ENCODE data around the gene NFYC. TPM values are rescaled to one million over a fixed set of nuclear protein-coding genes. Genes with fewer than 3 reads are reported as not detected.

NFYC gene
- total and polyA plus RNA-seq, 2 of the 8 experiments (the other 6 are each of a cell fraction or from before 2014, with no cell fraction given) = 54.1 to 124 TPM

- H3K18ac ChIP-seq (ENCODE audit: extremely low read depth, low read length) = peak overlapping the region; percentile 19; the same call in 1 of the 2 replicates
- FAIRE-seq = no peak
- peaks cover 2 to 7% of the 10 kb centered on the region in 2 experiments for H4K20me1 ChIP-seq (replicated peaks in 1 of 2; ENCODE audit: control insufficient read depth in 1 of 2, insufficient read depth in 2 of 2, low read length in 2 of 2)
- no peak overlapping the region for H4K5ac ChIP-seq (ENCODE audit: insufficient read length, low read depth, low read length)
- ChIA-PET POLR2A (ENCODE audit: partially characterized antibody) (interaction anchor here (0.8 to 1.3 kb wide), 2 partner anchors 9 to 46 kb away, joined by 3 read pairs; no protein-coding TSS in a partner anchor), CTCF (ENCODE audit: partially characterized antibody) (interaction anchor here (1.0 to 24.5 kb wide), 5 partner anchors 8 to 159 kb away, joined by 3 to 325 read pairs (median 3); no protein-coding TSS in a partner anchor)
- H3K27ac ChIP-seq (ENCODE audit: low read depth, low read length) = no peak overlapping the region
- H2BK15ac ChIP-seq (ENCODE audit: low read length) = no peak overlapping the region
- no peak for DNase-seq (ENCODE audit: low read depth in 1 of 2, low spot score in 2 of 2)
- H3K23me2 ChIP-seq (ENCODE audit: low read depth, low read length) = peaks cover 5% of the 10 kb centered on the region; the same call in 1 of the 2 replicates
- H3K4me2 ChIP-seq (ENCODE audit: insufficient read depth in 1 of 2, low read depth in 2 of 2, low read length in 2 of 2) = no peak overlapping the region
- H3K9me3 ChIP-seq (ENCODE audit: insufficient read depth in 2 of 2, low read depth in 1 of 2, low read length in 1 of 2) = no peaks in the 10 kb centered on the region
- no peaks in the 10 kb centered on the region for H3K79me1 ChIP-seq (ENCODE audit: low read depth, low read length)
- no peaks in the 10 kb centered on the region for H3K79me2 ChIP-seq (ENCODE audit: control insufficient read depth in 1 of 2, insufficient read depth in 2 of 2, low read length in 2 of 2)
- H3K23ac ChIP-seq (ENCODE audit: insufficient read length) = no peak overlapping the region
- H3K4ac ChIP-seq (replicated peaks; ENCODE audit: insufficient read length, low read depth, low read length) = no peak overlapping the region
- H3K27me3 ChIP-seq (replicated peaks in 1 of 4; ENCODE audit: control insufficient read depth in 3 of 4, extremely low read depth in 1 of 4, insufficient read depth in 3 of 4, low read length in 3 of 4) = peaks cover 0 to 7% (median 4%) of the 10 kb centered on the region in 4 experiments; a peak in 3 of 7 replicates
- 90% methylated on average over 2 of the region's 2 CpGs; no CpG with 5 or more reads in 1 of the 2 experiments for WGBS, 2 experiments (ENCODE audit: extremely low coverage in 1 of 2, insufficient coverage in 1 of 2, insufficient read length in 1 of 2, insufficient replicate concordance in 2 of 2, low coverage in 1 of 2, low lambda C conversion rate in 2 of 2, missing lambda C conversion rate in 1 of 2)
- H2BK5ac ChIP-seq (ENCODE audit: low read depth, low read length) = no peak overlapping the region
- no peak overlapping the region for H4K91ac ChIP-seq (replicated peaks; ENCODE audit: insufficient read length, low read length)
- H3K56ac ChIP-seq (replicated peaks; ENCODE audit: insufficient read length, low read depth, low read length) = no peak overlapping the region
- no peak overlapping the region for H3K14ac ChIP-seq (ENCODE audit: insufficient read length)
- H2BK120ac ChIP-seq (replicated peaks; ENCODE audit: low read depth, low read length) = no peak overlapping the region
- H3K9ac ChIP-seq (replicated peaks in 1 of 4; ENCODE audit: extremely low read depth in 1 of 4, low read depth in 3 of 4, low read length in 3 of 4) = no peak overlapping the region
- H3K4me1 ChIP-seq (replicated peaks in 1 of 4; ENCODE audit: control insufficient read depth in 3 of 4, insufficient read depth in 4 of 4, low read length in 3 of 4) = peaks cover 0 to 9% (median 4%) of the 10 kb centered on the region in 4 experiments; a peak in 5 of 7 replicates
- no peaks in the 10 kb centered on the region for H3K36me3 ChIP-seq (ENCODE audit: control insufficient read depth in 2 of 4, insufficient read depth in 4 of 4, low read length in 3 of 4)
- no peak overlapping the region for H2BK20ac ChIP-seq (ENCODE audit: low read length)
- no peak overlapping the region for H2AK5ac ChIP-seq (ENCODE audit: low read depth, low read length)
- no peak overlapping the region for H2BK12ac ChIP-seq (ENCODE audit: low read depth, low read length)
- H2AFZ ChIP-seq (ENCODE audit: low read length) = no peak overlapping the region
- H3K4me3 ChIP-seq (ENCODE audit: extremely low read depth in 1 of 4, insufficient read depth in 2 of 4, low read depth in 3 of 4, low read length in 4 of 4) = no peak overlapping the region
- no peak overlapping the region for H4K8ac ChIP-seq (ENCODE audit: extremely low read depth, insufficient read depth, low read length)
- no peak for TF ChIP-seq CTCF (IDR thresholded peaks at IDR 0.05; ENCODE audit: control extremely low read depth in 1 of 3, insufficient read depth in 1 of 3, low read depth in 1 of 3, low read length in 3 of 3)
- TF ChIP-seq USF2 (IDR thresholded peaks at IDR 0.05; ENCODE audit: low read length) = no peak
- TF ChIP-seq CEBPB (IDR thresholded peaks at IDR 0.05; ENCODE audit: low read depth, low read length) = no peak
- no peak for TF ChIP-seq GABPA (IDR thresholded peaks at IDR 0.05; ENCODE audit: borderline replicate concordance, insufficient read depth, low read length)
- TF ChIP-seq KDM4A (IDR thresholded peaks at IDR 0.05; ENCODE audit: low read depth, low read length, severe bottlenecking) = no peak
- no peak for TF ChIP-seq ATF3 (IDR thresholded peaks at IDR 0.05; ENCODE audit: insufficient read depth, low read depth, low read length)
- no peak for TF ChIP-seq GTF2F1 (IDR thresholded peaks at IDR 0.05; ENCODE audit: borderline replicate concordance, low read depth, low read length)
- no peak for TF ChIP-seq RBBP5 (IDR thresholded peaks at IDR 0.05; ENCODE audit: borderline replicate concordance, low read depth, low read length)
- no peak for TF ChIP-seq ASH2L (IDR thresholded peaks at IDR 0.05; ENCODE audit: low read length)
These were observed 97.8 kb downstream of the NFYC start for GRCh38 chr1:40789342-40789598.
